HPDE6-E6E7 (cell line): Measurements from ENCODE around the gene AGO1.
"Not testable (repeated sequence)": the region's sequence is repeated elsewhere in the genome, so short reads cannot be mapped to it uniquely, and the experiment has no call there.

Experiments used
- DNase-seq: peaks from one replicate; pipeline ENCODE4 v3.0.0; 2011; ENCODE audit warnings: missing footprints; ENCODE audit errors: extremely low spot score

AGO1 gene

GRCh38 chr1:35972631-35973030, 89.6 kb downstream of the AGO1 start:
- not testable (repeated sequence) for DNase-seq

GRCh38 chr1:35980090-35980489, 97.1 kb downstream of the AGO1 start:
- no peak for DNase-seq
